Measurements from ENCODE around the gene NFIB. TPM values are rescaled to one million over a fixed set of nuclear protein-coding genes. Genes with fewer than 3 reads are reported as not detected.

NFIB gene
- total RNA-seq, 1 experiment from 2014 or later: 14.3 TPM

DNA sequence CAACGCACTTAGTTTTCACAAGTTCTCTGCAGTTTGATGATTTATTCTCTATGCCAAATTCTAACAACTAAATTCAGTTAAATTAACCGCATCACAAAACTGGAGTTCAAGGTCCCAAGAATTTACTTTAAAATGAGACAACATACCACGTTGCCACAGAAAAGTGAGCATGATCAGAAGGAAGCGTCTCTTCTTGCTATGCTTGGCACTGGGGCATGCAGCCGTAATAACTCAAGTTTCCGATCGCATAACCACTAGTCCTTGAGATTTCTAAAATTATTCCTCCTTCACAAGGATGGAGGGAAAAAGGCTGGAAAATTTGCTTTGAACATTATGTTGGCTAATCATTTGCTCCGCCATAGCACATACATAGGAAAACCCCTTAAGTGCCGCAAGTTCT, 13.9 kb downstream of the NFIB start:
- Mint-ChIP-seq H3K27me3 (ENCODE audit: low read depth) (no peaks in the 10 kb centered on the region), H3K9me3 (no peaks in the 10 kb centered on the region), H3K36me3 (ENCODE audit: insufficient read depth in 1 of 3, low read depth in 3 of 3) (peaks cover 0 to 4% (median 4%) of the 10 kb centered on the region in 3 experiments; a peak in 2 of 7 replicates), H3K4me1 (peaks cover 17 to 18% of the 10 kb centered on the region in 2 experiments), H3K4me3 (no peak overlapping the region), H3K27ac (no peak overlapping the region)
- no peak overlapping the region for H3K27ac ChIP-seq (ENCODE audit: insufficient read length, low read depth, low read length)
- no peaks in the 10 kb centered on the region for H3K79me1 ChIP-seq (ENCODE audit: insufficient read depth, low read depth, low read length, poor library complexity, severe bottlenecking)
- H2BK20ac ChIP-seq (ENCODE audit: low read depth, low read length, poor library complexity, severe bottlenecking): no peak overlapping the region
- H2BK120ac ChIP-seq (ENCODE audit: low read depth, low read length, poor library complexity, severe bottlenecking): no peak overlapping the region
- no peak overlapping the region for H3K4ac ChIP-seq (ENCODE audit: low read depth, low read length)
- no peak overlapping the region for H2AK5ac ChIP-seq (ENCODE audit: insufficient read length, low read length)
- H2AFZ ChIP-seq (ENCODE audit: low read length): no peak overlapping the region
- H3K9ac ChIP-seq (ENCODE audit: extremely low read depth, insufficient read length, low read length): no peak overlapping the region
- no peak overlapping the region for H3K18ac ChIP-seq (ENCODE audit: insufficient read length, low read depth, low read length)
- H3K4me2 ChIP-seq (ENCODE audit: insufficient read depth, insufficient read length, low read length): no peak overlapping the region
- WGBS (ENCODE audit: extremely low coverage, insufficient read length, low lambda C conversion rate): no CpG with 5 or more reads among the region's 9 CpGs
- peaks cover 5% of the 10 kb centered on the region; the same call in 1 of the 2 replicates for H3K4me1 ChIP-seq (ENCODE audit: insufficient read depth, low read length)
- no peaks in the 10 kb centered on the region for H3K23me2 ChIP-seq (ENCODE audit: insufficient read length, low read depth, low read length, poor library complexity, severe bottlenecking)
- H2BK15ac ChIP-seq (ENCODE audit: low read depth, low read length): no peak overlapping the region
- no peak overlapping the region for H4K8ac ChIP-seq (replicated peaks; ENCODE audit: insufficient read length, low read depth, low read length)
- H3T11ph ChIP-seq (ENCODE audit: low read length): no peak overlapping the region
- H4K20me1 ChIP-seq (ENCODE audit: control insufficient read depth, insufficient read depth, insufficient read length): no peaks in the 10 kb centered on the region
- no peaks in the 10 kb centered on the region for H3K27me3 ChIP-seq (ENCODE audit: insufficient read depth, low read length)
- H2BK12ac ChIP-seq (ENCODE audit: insufficient read length, low read depth, low read length): no peak overlapping the region
- H3K14ac ChIP-seq (ENCODE audit: insufficient read depth, low read length): no peak overlapping the region
- no peak overlapping the region for H4K91ac ChIP-seq (ENCODE audit: insufficient read length, low read depth, low read length)
- DNase-seq: no peak
- no peaks in the 10 kb centered on the region for H3K9me3 ChIP-seq (ENCODE audit: control insufficient read depth, low read depth, low read length)
- H2BK5ac ChIP-seq (ENCODE audit: insufficient read length, low read length): no peak overlapping the region
- H3K23ac ChIP-seq (ENCODE audit: insufficient read length, low read depth, low read length): no peak overlapping the region
- TF ChIP-seq, protein P1, sequence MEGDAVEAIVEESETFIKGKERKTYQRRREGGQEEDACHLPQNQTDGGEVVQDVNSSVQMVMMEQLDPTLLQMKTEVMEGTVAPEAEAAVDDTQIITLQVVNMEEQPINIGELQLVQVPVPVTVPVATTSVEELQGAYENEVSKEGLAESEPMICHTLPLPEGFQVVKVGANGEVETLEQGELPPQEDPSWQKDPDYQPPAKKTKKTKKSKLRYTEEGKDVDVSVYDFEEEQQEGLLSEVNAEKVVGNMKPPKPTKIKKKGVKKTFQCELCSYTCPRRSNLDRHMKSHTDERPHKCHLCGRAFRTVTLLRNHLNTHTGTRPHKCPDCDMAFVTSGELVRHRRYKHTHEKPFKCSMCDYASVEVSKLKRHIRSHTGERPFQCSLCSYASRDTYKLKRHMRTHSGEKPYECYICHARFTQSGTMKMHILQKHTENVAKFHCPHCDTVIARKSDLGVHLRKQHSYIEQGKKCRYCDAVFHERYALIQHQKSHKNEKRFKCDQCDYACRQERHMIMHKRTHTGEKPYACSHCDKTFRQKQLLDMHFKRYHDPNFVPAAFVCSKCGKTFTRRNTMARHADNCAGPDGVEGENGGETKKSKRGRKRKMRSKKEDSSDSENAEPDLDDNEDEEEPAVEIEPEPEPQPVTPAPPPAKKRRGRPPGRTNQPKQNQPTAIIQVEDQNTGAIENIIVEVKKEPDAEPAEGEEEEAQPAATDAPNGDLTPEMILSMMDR (conservative IDR thresholded peaks at IDR 0.05): no peak
- H3K56ac ChIP-seq (ENCODE audit: insufficient read length, low read depth, low read length): no peak overlapping the region
- no peak overlapping the region for H4K5ac ChIP-seq (ENCODE audit: insufficient read length, low read depth, low read length)
- H3K79me2 ChIP-seq (ENCODE audit: insufficient read depth, low read length): no peaks in the 10 kb centered on the region

All from H9 (cell line).